Glutamatergic neuron (in vitro differentiated cells): Measurements from ENCODE around the gene ZCCHC14. TPM values are rescaled to one million over a fixed set of nuclear protein-coding genes. Genes with fewer than 3 reads are reported as not detected.

Experiments used
- DNase-seq: peaks from one replicate; pipeline ENCODE4 v3.0.0; 2022
- H3K27ac Mint-ChIP-seq: one replicate; pipeline ENCODE4 v1.8.0; 2020; ENCODE audit warnings: mild to moderate bottlenecking, mixed read lengths, inconsistent platforms; ENCODE audit not compliant: unreplicated experiment
- H3K27me3 Mint-ChIP-seq: one replicate; pipeline ENCODE4 v1.8.0; 2020; ENCODE audit warnings: mild to moderate bottlenecking, moderate library complexity, mixed read lengths, inconsistent platforms; ENCODE audit not compliant: unreplicated experiment
- H3K36me3 Mint-ChIP-seq: one replicate; pipeline ENCODE4 v1.8.0; 2020; ENCODE audit warnings: mild to moderate bottlenecking, mixed read lengths, inconsistent platforms; ENCODE audit not compliant: unreplicated experiment
- H3K4me1 Mint-ChIP-seq: one replicate; pipeline ENCODE4 v1.8.0; 2020; ENCODE audit warnings: mild to moderate bottlenecking, low read depth, mixed read lengths, inconsistent platforms; ENCODE audit not compliant: unreplicated experiment
- H3K4me3 Mint-ChIP-seq: one replicate; pipeline ENCODE4 v1.8.0; 2020; ENCODE audit warnings: mild to moderate bottlenecking, mixed read lengths, inconsistent platforms; ENCODE audit not compliant: unreplicated experiment
- H3K9me3 Mint-ChIP-seq: one replicate; pipeline ENCODE4 v1.8.0; 2020; ENCODE audit warnings: mild to moderate bottlenecking, moderate library complexity, mixed read lengths, inconsistent platforms; ENCODE audit not compliant: unreplicated experiment
- total RNA-seq: library from RNA; stranded (reverse); fragmentation: NEBNext Ultra II Directional; extraction: Animal tissue kit (Norgen Biotek cat#: 25700); gene quantifications from one replicate; pipeline ENCODE4 v1.2.1, GENCODE V29; 2021; ENCODE audit not compliant: unreplicated experiment
- TF ChIP-seq, protein P1 (sequence below): fragments of 200-600 bp; sonication (generic); IDR thresholded peaks from one replicate; pipeline ENCODE4 v1.5.0; 2021; ENCODE audit not compliant: partially characterized antibody, unreplicated experiment

Gene ZCCHC14
- total RNA-seq, 1 donor from 2014 or later: 29.2 TPM

DNA sequence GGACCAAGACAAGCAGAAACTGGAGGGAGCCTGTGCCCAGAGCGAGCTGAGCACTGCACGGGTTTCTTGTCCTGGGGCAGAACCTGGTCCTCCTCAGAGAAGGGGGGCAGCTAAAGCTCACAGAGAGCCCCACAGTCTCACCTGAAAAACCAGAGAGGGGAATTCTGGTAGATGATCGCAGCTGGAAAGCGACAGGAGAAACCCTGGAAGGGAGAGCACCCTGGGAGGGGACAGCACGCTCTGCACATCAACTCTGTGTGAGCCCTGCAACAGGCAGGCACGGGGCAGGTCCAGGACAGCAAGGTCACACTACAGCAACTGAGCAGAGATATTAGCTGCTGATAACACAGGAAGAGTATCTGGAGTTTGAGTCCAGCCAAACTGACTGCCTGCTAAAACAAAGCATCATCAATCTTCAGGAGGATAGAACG lies 18.2 kb downstream of the ZCCHC14 start:
- H3K27ac Mint-ChIP-seq: no peak overlapping the region
- no peaks in the 10 kb centered on the region for H3K27me3 Mint-ChIP-seq
- H3K9me3 Mint-ChIP-seq: no peaks in the 10 kb centered on the region
- H3K4me3 Mint-ChIP-seq: no peak overlapping the region
- TF ChIP-seq, protein P1, sequence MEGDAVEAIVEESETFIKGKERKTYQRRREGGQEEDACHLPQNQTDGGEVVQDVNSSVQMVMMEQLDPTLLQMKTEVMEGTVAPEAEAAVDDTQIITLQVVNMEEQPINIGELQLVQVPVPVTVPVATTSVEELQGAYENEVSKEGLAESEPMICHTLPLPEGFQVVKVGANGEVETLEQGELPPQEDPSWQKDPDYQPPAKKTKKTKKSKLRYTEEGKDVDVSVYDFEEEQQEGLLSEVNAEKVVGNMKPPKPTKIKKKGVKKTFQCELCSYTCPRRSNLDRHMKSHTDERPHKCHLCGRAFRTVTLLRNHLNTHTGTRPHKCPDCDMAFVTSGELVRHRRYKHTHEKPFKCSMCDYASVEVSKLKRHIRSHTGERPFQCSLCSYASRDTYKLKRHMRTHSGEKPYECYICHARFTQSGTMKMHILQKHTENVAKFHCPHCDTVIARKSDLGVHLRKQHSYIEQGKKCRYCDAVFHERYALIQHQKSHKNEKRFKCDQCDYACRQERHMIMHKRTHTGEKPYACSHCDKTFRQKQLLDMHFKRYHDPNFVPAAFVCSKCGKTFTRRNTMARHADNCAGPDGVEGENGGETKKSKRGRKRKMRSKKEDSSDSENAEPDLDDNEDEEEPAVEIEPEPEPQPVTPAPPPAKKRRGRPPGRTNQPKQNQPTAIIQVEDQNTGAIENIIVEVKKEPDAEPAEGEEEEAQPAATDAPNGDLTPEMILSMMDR: no peak
- H3K4me1 Mint-ChIP-seq: peaks cover 29% of the 10 kb centered on the region
- no peaks in the 10 kb centered on the region for H3K36me3 Mint-ChIP-seq
- no peak for DNase-seq

DNA sequence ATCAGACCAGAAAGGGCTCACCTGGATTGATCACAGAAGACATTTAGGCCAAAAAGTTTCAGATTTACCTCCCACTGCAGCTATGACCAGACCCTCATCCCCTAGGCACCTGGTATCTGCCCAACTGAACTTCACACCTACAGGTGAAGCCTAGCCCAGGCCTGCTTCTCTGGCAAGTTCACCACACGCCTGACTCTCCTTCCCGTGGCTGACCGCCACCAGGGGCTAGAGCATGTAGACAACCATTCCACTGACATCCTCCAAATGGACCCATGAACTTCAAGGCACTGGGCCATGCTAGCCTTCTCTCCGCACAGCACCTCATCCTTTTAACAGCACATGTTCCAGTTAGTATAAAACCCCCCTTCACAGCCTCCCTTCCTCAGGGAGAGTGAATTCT lies 18.8 kb downstream of the ZCCHC14 start:
- Mint-ChIP-seq H3K27me3 (no peaks in the 10 kb centered on the region), H3K4me3 (no peak overlapping the region), H3K27ac (no peak overlapping the region), H3K4me1 (peaks cover 32% of the 10 kb centered on the region), H3K9me3 (no peaks in the 10 kb centered on the region), H3K36me3 (no peaks in the 10 kb centered on the region)
- DNase-seq: no peak
- TF ChIP-seq, protein P1: no peak

DNA sequence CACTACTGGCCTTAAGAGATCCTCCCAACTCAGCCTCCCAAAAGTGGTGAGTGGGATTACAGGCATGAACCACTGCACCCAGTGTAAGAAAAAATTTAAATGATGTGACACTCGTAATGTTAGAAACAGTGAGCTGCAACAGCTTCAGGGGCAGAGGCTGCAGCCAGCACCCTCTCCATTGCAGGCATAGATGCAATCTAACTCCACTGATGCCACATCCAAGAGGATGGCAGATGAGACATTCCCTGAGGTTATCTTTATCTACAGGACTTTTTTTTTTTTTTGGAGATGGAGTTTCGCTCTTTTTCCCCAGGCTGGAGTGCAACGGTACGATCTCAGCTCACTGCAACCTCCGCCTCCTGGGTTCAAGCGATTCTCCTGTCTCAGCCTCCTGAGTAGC lies 19.9 kb downstream of the ZCCHC14 start:
- H3K4me3 Mint-ChIP-seq: no peak overlapping the region
- H3K27me3 Mint-ChIP-seq: no peaks in the 10 kb centered on the region
- no peaks in the 10 kb centered on the region for H3K36me3 Mint-ChIP-seq
- H3K9me3 Mint-ChIP-seq: no peaks in the 10 kb centered on the region
- TF ChIP-seq, protein P1: no peak
- peaks cover 35% of the 10 kb centered on the region for H3K4me1 Mint-ChIP-seq
- no peak overlapping the region for H3K27ac Mint-ChIP-seq
- no peak for DNase-seq

DNA sequence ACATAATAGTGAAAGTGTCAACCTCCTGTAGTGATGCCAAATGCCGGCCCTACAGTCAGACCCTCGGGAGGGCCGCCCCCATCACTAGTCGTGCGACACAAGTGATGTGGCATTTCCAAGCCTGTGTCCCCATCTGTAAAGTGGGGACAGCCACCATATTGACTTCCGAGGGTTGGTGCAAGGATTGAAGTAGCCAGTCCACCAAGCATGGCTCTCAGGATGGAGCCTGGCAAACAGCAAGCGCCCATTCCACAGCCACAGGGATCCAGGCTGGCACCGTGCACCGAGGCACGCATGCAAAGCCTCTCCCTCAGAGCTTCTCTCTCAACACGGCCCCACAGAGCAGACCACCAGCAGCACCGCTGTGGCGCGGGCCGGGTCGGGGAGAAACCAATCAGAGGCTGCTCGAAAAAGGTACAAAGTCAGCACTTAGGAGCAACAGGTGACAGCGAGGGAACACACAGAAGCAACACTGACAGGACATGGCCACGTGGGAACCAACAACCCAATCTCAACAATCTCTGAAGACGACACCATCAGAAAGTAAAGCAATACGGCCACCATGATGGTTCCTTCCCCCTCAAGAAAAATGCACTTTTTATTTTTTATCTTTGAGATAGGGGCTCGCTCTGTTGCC lies 20.6 kb downstream of the ZCCHC14 start:
- Mint-ChIP-seq H3K27ac (no peak overlapping the region), H3K4me3 (peak overlapping the region; percentile 2), H3K36me3 (no peaks in the 10 kb centered on the region), H3K4me1 (peaks cover 35% of the 10 kb centered on the region), H3K27me3 (no peaks in the 10 kb centered on the region), H3K9me3 (no peaks in the 10 kb centered on the region)
- TF ChIP-seq, protein P1: no peak
- no peak for DNase-seq

DNA sequence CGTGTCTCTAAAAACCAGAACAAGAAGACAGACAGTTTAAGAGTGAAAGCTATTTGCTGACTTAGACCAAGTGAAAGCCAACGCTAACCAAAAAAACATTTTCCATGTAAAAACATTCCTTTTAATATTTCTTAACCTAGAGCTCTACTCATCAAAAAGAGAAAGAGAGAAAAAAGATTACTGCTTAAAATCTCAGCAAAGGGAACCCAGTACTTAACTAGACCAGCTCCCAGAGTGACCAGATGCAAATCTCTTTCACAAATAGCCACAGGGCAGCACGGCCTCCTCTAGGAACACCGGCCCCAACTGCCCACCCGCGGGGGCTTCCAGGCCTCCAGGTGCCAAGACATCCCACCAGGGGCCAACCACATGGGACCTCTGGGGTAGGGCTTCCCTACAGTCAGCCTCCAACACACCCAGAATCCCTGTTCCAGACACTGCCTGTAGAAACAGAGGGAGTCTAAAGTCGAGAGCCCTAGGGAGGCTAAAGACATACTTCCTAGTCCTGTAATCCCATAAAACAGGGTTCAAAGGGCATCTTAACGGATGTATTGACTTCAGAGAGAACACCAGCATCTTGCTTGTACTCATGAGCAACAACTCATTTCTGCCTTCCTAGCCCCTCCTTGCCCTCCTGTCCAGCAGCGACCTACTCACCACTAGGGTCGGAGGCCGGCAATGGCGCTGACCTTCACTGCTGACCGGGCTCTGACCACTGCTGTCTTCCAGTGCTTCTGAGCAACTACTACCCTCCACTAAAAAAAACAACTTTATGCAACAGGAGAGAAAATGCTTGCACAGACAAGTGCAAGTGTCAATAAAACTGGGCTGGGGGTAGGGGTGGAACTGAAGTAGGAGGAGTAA lies 21.3 kb downstream of the ZCCHC14 start:
- TF ChIP-seq, protein P1: no peak
- Mint-ChIP-seq H3K27me3 (no peaks in the 10 kb centered on the region), H3K27ac (peak overlapping the region; percentile 90), H3K36me3 (no peaks in the 10 kb centered on the region), H3K4me3 (peak overlapping the region; percentile 2), H3K9me3 (no peaks in the 10 kb centered on the region), H3K4me1 (peaks cover 39% of the 10 kb centered on the region)
- DNase-seq: no peak
